GM18861 (cell line): ENCODE data around the gene FBXO40.
A peak's percentile ranks its signal among the peaks of the same experiment; 100 is the strongest.
"Not testable (repeated sequence)": the region's sequence is repeated elsewhere in the genome, so short reads cannot be mapped to it uniquely, and the experiment has no call there.

ENCODE experiments used
- ATAC-seq: cut with Tn5 transposase; IDR thresholded peaks from one replicate; pipeline ENCODE4 v1.9.1; 2021; ENCODE audit not compliant: unreplicated experiment

The FBXO40 gene

GRCh38 chr3:121592856-121593702 lies at the start of gene FBXO40:
Gene FBXO40 (plus strand): TSS chr3:121593379. CDS start chr3:121620576, 27,197 bp downstream.
- ATAC-seq, result no peak

- no peak for ATAC-seq
Observed at GRCh38 chr3:121545049-121545573, 48.1 kb upstream of the FBXO40 start.

- ATAC-seq, result peak; percentile 62
Observed at GRCh38 chr3:121545574-121546455, 47.4 kb upstream of the FBXO40 start, which contains the start of gene POLQ. Gene POLQ (minus strand): TSS chr3:121545988. CDS start chr3:121545877, 111 bp downstream.

GRCh38 chr3:121552379-121552778 lies 40.8 kb upstream of the FBXO40 start:
- no peak for ATAC-seq

- no peak for ATAC-seq
Observed at GRCh38 chr3:121552797-121553196, 40.4 kb upstream of the FBXO40 start.

GRCh38 chr3:121557426-121557934 lies 35.7 kb upstream of the FBXO40 start:
- no peak for ATAC-seq

GRCh38 chr3:121562148-121562547 lies 31.0 kb upstream of the FBXO40 start:
- ATAC-seq, result no peak

GRCh38 chr3:121566773-121567172 lies 26.4 kb upstream of the FBXO40 start:
- no peak for ATAC-seq

GRCh38 chr3:121567649-121568048 lies 25.5 kb upstream of the FBXO40 start, which contains the start of gene ARGFX:
Gene ARGFX (plus strand): TSS chr3:121567949. CDS start chr3:121570714, 2,765 bp downstream.
- no peak for ATAC-seq

GRCh38 chr3:121574449-121574848 lies 18.7 kb upstream of the FBXO40 start:
- ATAC-seq, result no peak

- no peak for ATAC-seq
Observed at GRCh38 chr3:121581691-121582090, 11.5 kb upstream of the FBXO40 start.

GRCh38 chr3:121584418-121584817 lies 8.8 kb upstream of the FBXO40 start:
- ATAC-seq, result no peak

- not testable (repeated sequence) for ATAC-seq
Observed at GRCh38 chr3:121593806-121594205, 627 bp downstream of the FBXO40 start.

GRCh38 chr3:121594850-121595249 lies 1.7 kb downstream of the FBXO40 start:
- ATAC-seq, result no peak

GRCh38 chr3:121595765-121596406 lies 2.7 kb downstream of the FBXO40 start:
- no peak for ATAC-seq

GRCh38 chr3:121598564-121598963 lies 5.4 kb downstream of the FBXO40 start:
- ATAC-seq, result no peak

- ATAC-seq, result not testable (repeated sequence)
Observed at GRCh38 chr3:121599900-121600299, 6.7 kb downstream of the FBXO40 start.

- no peak for ATAC-seq
Observed at GRCh38 chr3:121601212-121601812, 8.1 kb downstream of the FBXO40 start.

- ATAC-seq, result no peak
Observed at GRCh38 chr3:121604759-121605158, 11.6 kb downstream of the FBXO40 start.

GRCh38 chr3:121606106-121606505 lies 12.9 kb downstream of the FBXO40 start:
- ATAC-seq, result no peak
